HepG2 (cell line): ENCODE results near the gene ABI2.

Experiments used
- AFF4 ChIP-seq: sonication (generic); formaldehyde crosslinking; IDR thresholded peaks from 2 replicates; pipeline ENCODE4 v1.4.0; 2020; ENCODE audit warnings: missing genetic modification reagents
- ATF4 ChIP-seq, 2 experiments: fragments of 450-650 bp in 1 of 2; sonication (generic) in 1 of 2; formaldehyde crosslinking; IDR thresholded peaks; 2 replicates each; pipeline versions ENCODE4 v1.5.0 to v1.8.0; 2020 to 2022; ENCODE audit warnings: mild to moderate bottlenecking in 1 of 2, missing genetic modification reagents in 1 of 2
- FOXO1 ChIP-seq: sonication (generic); formaldehyde crosslinking; IDR thresholded peaks from 2 replicates; pipeline ENCODE4 v1.4.0; 2020; ENCODE audit warnings: missing genetic modification reagents

DNA sequence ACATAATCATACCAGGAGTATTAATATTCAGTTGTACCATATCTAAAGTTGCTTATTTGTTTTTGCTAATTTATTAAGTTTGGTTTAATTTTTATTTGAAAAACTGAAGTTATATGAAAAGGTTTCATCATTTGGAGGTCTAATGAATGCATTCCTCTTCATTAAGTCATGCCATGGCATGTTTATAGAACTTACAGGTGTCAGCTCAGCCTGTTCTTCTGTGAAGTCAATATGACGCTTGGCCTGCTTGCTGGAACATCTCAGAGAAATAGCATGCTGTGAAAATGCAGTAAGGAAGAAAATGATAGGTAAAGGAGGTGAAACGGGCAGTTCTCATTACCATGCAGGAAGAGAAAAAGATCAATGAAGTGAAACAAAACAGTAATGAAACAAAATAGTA lies 148.7 kb downstream of the ABI2 start:
- TF ChIP-seq FOXO1 (CRISPR knock-in tag): no peak
- no peak for TF ChIP-seq ATF4 (CRISPR knock-in tag; IDR thresholded peaks at IDR 0.05)
- no peak for TF ChIP-seq AFF4 (CRISPR knock-in tag)
